Panc1 (cell line): Measurements from ENCODE around the gene CD8A. TPM values are rescaled to one million over a fixed set of nuclear protein-coding genes. Genes with fewer than 3 reads are reported as not detected.

ENCODE experiments used
- ATAC-seq: fragments of 200-7000 bp; cut with Tn5 transposase; 2 replicates; pipeline ENCODE4 v1.9.1; 2020; ENCODE audit warnings: mild to moderate bottlenecking, moderate library complexity
- BruUV-seq: library from RNA; stranded (reverse); fragments of 400-500 nt; replicated peaks from 2 replicates; lab custom pipeline; 2021; lab: Mats Ljungman, UMichigan
- CTCF ChIA-PET: fragments of 300-600 bp; sonication (Branson Sonifier 250); formaldehyde crosslinking; loops from one replicate; lab custom pipeline; 2022; ENCODE audit warnings: antibody characterized with exemption; lab: Charles Lee
- POLR2A ChIA-PET: fragments of 300-600 bp; sonication (Branson Sonifier 250); formaldehyde crosslinking; loops from one replicate; lab custom pipeline; 2022; ENCODE audit warnings: antibody characterized with exemption; lab: Charles Lee
- DNase-seq: peaks from one replicate; pipeline ENCODE4 v3.0.0-alpha.2; 2010; ENCODE audit warnings: low read depth, low spot score
- H3K27ac ChIP-seq: 2 replicates; pipeline ENCODE4 v1.5.1; 2011; ENCODE audit warnings: mild to moderate bottlenecking, low read length, inconsistent platforms
- H3K27me3 ChIP-seq: fragments of 200-500 bp; sonication (Bioruptor generic); 2 replicates; pipeline ENCODE4 v1.6.0; 2014; ENCODE audit warnings: low read length, inconsistent platforms; ENCODE audit not compliant: control insufficient read depth, insufficient read depth
- H3K36me3 ChIP-seq: fragments of 200-500 bp; sonication (Bioruptor generic); 2 replicates; pipeline ENCODE4 v1.5.1; 2014; ENCODE audit warnings: inconsistent platforms, mild to moderate bottlenecking, low read length, moderate library complexity; ENCODE audit not compliant: control insufficient read depth, insufficient read depth
- H3K4me1 ChIP-seq: 2 replicates; pipeline ENCODE4 v1.5.1; 2011; ENCODE audit warnings: inconsistent platforms, mild to moderate bottlenecking, low read length, moderate library complexity; ENCODE audit not compliant: control insufficient read depth, insufficient read depth
- H3K4me3 ChIP-seq, 2 experiments: 2 replicates each; pipeline ENCODE4 v1.5.1; 2011 to 2012; ENCODE audit warnings: low read depth in 2 of 2, low read length in 2 of 2, mild to moderate bottlenecking in 2 of 2, inconsistent platforms in 1 of 2, moderate library complexity in 1 of 2
- H3K9me3 ChIP-seq: fragments of 200-500 bp; sonication (Bioruptor generic); 2 replicates; pipeline ENCODE4 v1.5.1; 2014; ENCODE audit warnings: low read depth, mild to moderate bottlenecking, inconsistent platforms, low read length, moderate library complexity; ENCODE audit not compliant: control insufficient read depth, insufficient read depth
- POLR2AphosphoS5 ChIP-seq: IDR thresholded peaks from 2 replicates; pipeline ENCODE4 v1.6.1; 2012; ENCODE audit warnings: mild to moderate bottlenecking, low read depth, low read length, moderate library complexity
- REST ChIP-seq, 2 experiments: IDR thresholded peaks; 2 replicates each; pipeline ENCODE4 v1.6.1; 2011 to 2012; ENCODE audit warnings: low read depth in 2 of 2, control low read depth in 1 of 2, low read length in 1 of 2, mild to moderate bottlenecking in 1 of 2, moderate library complexity in 1 of 2; ENCODE audit not compliant: insufficient read depth in 1 of 2
- SIN3A ChIP-seq: IDR thresholded peaks from 2 replicates; pipeline ENCODE4 v1.6.1; 2012; ENCODE audit warnings: low read depth, mild to moderate bottlenecking, low read length, moderate library complexity, borderline replicate concordance; ENCODE audit not compliant: insufficient read depth
- TCF7L2 ChIP-seq: IDR thresholded peaks from 2 replicates; pipeline ENCODE4 v1.6.1; 2011; ENCODE audit warnings: mild to moderate bottlenecking, low read depth, low read length, inconsistent platforms
- in situ Hi-C: cut with HindIII; loops from 2 replicates; pipeline ENCODE4 v1.10.0; 2016; ENCODE audit warnings: low sequenced_read_pairs, low pct_unique_long_range_greater_than_20kb
- intact Hi-C: fragments of 100-400 bp; cut with micrococcal nuclease; formaldehyde crosslinking; loops from one replicate; pipeline ENCODE4 v1.10.0; 2022; ENCODE audit not compliant: unreplicated experiment
- total RNA-seq: library from RNA; stranded (reverse); gene quantifications from one replicate; pipeline ENCODE4 v1.2.1, GENCODE V29; 2021; ENCODE audit not compliant: unreplicated experiment
- TF ChIP-seq, protein P1 (sequence below): fragments of 450-650 bp; IDR thresholded peaks from 2 replicates; pipeline ENCODE4 v1.5.1; 2017; ENCODE audit warnings: mild to moderate bottlenecking

Gene CD8A
- total RNA-seq, 1 experiment from 2014 or later: 0.41 TPM

GRCh38 chr2:86751778-86752177, 38.9 kb downstream of the CD8A start:
- Histone ChIP-seq H3K36me3 (peaks cover 4% of the 10 kb centered on the region; the same call in 1 of the 2 replicates), H3K9me3 (peaks cover 11% of the 10 kb centered on the region; the same call in 1 of the 2 replicates), H3K4me3 (no peak overlapping the region), H3K27ac (no peak overlapping the region), H3K4me1 (no peaks in the 10 kb centered on the region), H3K27me3 (no peaks in the 10 kb centered on the region)
- ATAC-seq (no peak), DNase-seq (no peak)
- ChIA-PET POLR2A (no interaction called here), CTCF (no interaction called here)
- in situ Hi-C loops: no loop called here
- BruUV-seq: no TSS peak
- no peak for TF ChIP-seq POLR2AphosphoS5
- TF ChIP-seq, protein P1, sequence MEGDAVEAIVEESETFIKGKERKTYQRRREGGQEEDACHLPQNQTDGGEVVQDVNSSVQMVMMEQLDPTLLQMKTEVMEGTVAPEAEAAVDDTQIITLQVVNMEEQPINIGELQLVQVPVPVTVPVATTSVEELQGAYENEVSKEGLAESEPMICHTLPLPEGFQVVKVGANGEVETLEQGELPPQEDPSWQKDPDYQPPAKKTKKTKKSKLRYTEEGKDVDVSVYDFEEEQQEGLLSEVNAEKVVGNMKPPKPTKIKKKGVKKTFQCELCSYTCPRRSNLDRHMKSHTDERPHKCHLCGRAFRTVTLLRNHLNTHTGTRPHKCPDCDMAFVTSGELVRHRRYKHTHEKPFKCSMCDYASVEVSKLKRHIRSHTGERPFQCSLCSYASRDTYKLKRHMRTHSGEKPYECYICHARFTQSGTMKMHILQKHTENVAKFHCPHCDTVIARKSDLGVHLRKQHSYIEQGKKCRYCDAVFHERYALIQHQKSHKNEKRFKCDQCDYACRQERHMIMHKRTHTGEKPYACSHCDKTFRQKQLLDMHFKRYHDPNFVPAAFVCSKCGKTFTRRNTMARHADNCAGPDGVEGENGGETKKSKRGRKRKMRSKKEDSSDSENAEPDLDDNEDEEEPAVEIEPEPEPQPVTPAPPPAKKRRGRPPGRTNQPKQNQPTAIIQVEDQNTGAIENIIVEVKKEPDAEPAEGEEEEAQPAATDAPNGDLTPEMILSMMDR: no peak
- no peak for TF ChIP-seq SIN3A
- no peak for TF ChIP-seq REST (IDR thresholded peaks at IDR 0.05; ENCODE audit: insufficient read depth in 1 of 2, low read depth in 2 of 2, low read length in 1 of 2)
- TF ChIP-seq TCF7L2: no peak
- intact Hi-C loops: no loop called here

DNA sequence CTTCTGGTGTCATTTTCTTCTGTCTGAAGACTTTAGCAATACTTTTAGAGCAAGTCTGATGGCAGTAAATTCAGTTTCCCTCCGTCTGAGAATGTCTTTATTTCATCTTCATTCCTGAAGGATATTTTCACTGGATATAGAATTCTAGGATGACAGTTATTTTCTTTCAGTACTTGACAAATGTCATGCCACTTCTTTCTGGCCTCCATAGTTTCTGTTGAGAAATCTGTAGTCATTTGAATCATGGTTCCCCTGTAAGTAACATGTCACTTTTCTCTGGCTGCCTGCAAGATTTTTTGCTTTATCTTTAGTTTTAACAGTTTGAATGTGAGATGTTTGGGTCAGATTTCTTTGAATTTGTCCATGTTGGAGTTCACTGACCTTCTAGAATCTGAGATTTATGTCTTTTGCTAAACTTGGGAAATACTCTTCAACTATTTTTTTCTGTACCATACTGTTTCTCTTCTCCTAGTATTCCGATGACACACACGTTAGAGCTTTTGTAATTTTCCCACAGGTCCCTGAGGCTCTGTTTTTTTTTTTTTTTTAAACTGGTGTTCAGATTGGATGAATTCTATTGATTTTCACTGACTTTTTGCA, 40.4 kb downstream of the CD8A start:
- no TSS peak for BruUV-seq
- DNase-seq: no peak
- peaks cover 11% of the 10 kb centered on the region; the same call in 1 of the 2 replicates for H3K9me3 ChIP-seq
- intact Hi-C loops: no loop called here
- in situ Hi-C loops: no loop called here
- no peak overlapping the region for H3K4me3 ChIP-seq
- TF ChIP-seq TCF7L2: no peak
- TF ChIP-seq REST (IDR thresholded peaks at IDR 0.05; ENCODE audit: insufficient read depth in 1 of 2, low read depth in 2 of 2, low read length in 1 of 2): no peak
- no peak for TF ChIP-seq POLR2AphosphoS5
- TF ChIP-seq, protein P1: no peak
- no peak for TF ChIP-seq SIN3A
- H3K4me1 ChIP-seq: no peaks in the 10 kb centered on the region
- POLR2A ChIA-PET: no interaction called here
- no peaks in the 10 kb centered on the region for H3K27me3 ChIP-seq
- no peak for ATAC-seq
- CTCF ChIA-PET: no interaction called here
- H3K27ac ChIP-seq: no peak overlapping the region
- peaks cover 4% of the 10 kb centered on the region; the same call in 1 of the 2 replicates for H3K36me3 ChIP-seq
